GM12865 (cell line): Measurements from ENCODE around the gene HERPUD2.
"Not testable (repeated sequence)": the region's sequence is repeated elsewhere in the genome, so short reads cannot be mapped to it uniquely, and the experiment has no call there.

Experiments used
- DNase-seq: peaks from one replicate; pipeline ENCODE4 v3.0.0; 2010; ENCODE audit warnings: low read depth
- H3K4me3 ChIP-seq: 2 replicates; pipeline ENCODE4 v1.5.1; 2011; ENCODE audit warnings: mild to moderate bottlenecking, low read depth, low read length, control low read depth
- TF ChIP-seq, protein P1 (sequence below): IDR thresholded peaks from 2 replicates; pipeline ENCODE4 v1.5.1; 2011; ENCODE audit warnings: low read length, control low read depth, low read depth, inconsistent platforms; ENCODE audit not compliant: insufficient read depth; ENCODE audit errors: missing control alignments

HERPUD2 gene

GRCh38 chr7:35658606-35659201 is 36.2 kb downstream of the HERPUD2 start:
- H3K4me3 ChIP-seq: no peak overlapping the region
- TF ChIP-seq, protein P1, sequence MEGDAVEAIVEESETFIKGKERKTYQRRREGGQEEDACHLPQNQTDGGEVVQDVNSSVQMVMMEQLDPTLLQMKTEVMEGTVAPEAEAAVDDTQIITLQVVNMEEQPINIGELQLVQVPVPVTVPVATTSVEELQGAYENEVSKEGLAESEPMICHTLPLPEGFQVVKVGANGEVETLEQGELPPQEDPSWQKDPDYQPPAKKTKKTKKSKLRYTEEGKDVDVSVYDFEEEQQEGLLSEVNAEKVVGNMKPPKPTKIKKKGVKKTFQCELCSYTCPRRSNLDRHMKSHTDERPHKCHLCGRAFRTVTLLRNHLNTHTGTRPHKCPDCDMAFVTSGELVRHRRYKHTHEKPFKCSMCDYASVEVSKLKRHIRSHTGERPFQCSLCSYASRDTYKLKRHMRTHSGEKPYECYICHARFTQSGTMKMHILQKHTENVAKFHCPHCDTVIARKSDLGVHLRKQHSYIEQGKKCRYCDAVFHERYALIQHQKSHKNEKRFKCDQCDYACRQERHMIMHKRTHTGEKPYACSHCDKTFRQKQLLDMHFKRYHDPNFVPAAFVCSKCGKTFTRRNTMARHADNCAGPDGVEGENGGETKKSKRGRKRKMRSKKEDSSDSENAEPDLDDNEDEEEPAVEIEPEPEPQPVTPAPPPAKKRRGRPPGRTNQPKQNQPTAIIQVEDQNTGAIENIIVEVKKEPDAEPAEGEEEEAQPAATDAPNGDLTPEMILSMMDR: no peak
- DNase-seq: peak; percentile 18

- TF ChIP-seq, protein P1: no peak
- H3K4me3 ChIP-seq: no peak overlapping the region
- DNase-seq: no peak
These were observed 37.8 kb downstream of the HERPUD2 start for GRCh38 chr7:35657125-35657524.

GRCh38 chr7:35654558-35654957 is 40.4 kb downstream of the HERPUD2 start:
- DNase-seq: not testable (repeated sequence)

DNA sequence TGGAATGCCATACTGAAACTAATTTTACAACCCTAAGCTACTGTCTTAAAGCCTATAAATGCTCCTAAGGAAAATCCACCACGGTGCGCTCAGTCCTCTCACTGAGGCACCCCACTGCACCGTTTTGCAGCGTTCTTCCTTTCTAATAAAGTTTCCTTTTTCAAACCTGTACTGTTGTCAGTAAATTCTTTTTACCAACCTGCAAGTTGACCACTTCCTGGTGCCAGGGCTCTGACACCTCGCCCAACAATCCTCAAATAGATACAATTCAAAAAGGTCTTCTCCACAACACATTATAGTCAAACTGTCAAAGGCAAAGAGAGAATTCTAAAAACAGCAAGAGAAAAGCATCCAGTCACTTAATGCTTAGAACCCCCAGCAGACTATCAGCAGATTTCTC is 42.8 kb downstream of the HERPUD2 start:
- DNase-seq: peak; percentile 27
- TF ChIP-seq, protein P1: no peak
- H3K4me3 ChIP-seq: no peak overlapping the region

More at GRCh38 chr7:35654558-35654957, 40.4 kb downstream of the HERPUD2 start:
- H3K4me3 ChIP-seq: not testable (repeated sequence)

GRCh38 chr7:35650751-35651150 is 44.2 kb downstream of the HERPUD2 start:
- DNase-seq: no peak
- TF ChIP-seq, protein P1: no peak
- no peak overlapping the region for H3K4me3 ChIP-seq

GRCh38 chr7:35649711-35650110 is 45.2 kb downstream of the HERPUD2 start:
- TF ChIP-seq, protein P1: no peak
- no peak for DNase-seq

DNA sequence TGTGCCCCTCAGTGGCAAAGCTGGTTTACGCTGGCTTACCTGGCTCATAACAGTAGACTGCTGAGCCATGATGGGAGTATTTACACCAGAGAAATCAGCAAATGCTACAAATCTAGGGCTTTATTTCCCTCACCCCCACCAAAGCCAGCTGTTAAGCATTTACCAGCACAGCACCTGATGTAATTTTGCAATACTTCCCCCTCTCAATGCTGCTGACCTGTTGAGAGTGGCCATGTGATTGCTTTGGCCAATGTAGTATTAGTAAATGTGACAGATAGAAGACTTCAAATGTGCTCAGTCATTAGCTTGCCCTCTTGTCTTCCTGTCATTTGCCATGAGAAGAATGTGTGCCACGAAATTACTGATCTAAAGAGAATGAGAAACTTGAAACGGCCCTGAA is 46.6 kb downstream of the HERPUD2 start:
- DNase-seq: no peak
- TF ChIP-seq, protein P1: no peak
- no peak overlapping the region for H3K4me3 ChIP-seq

More at GRCh38 chr7:35649711-35650110, 45.2 kb downstream of the HERPUD2 start:
- H3K4me3 ChIP-seq: no peak overlapping the region
